HG02870 (cell line): Measurements from ENCODE around the gene CBARP.

Source experiments
- ATAC-seq: cut with Tn5 transposase; IDR thresholded peaks from one replicate; pipeline ENCODE4 v1.9.1; 2021; ENCODE audit warnings: mild to moderate bottlenecking, moderate library complexity; ENCODE audit not compliant: unreplicated experiment

CBARP gene

GRCh38 chr19:1241417-1242095 lies 3.8 kb upstream of the CBARP start, which contains the start of gene ATP5F1D:
Gene ATP5F1D, plus strand, starts transcription at chr19:1241751. Its CDS starts 100 bp downstream, at chr19:1241851.
- peak; percentile 45 for ATAC-seq

- no peak for ATAC-seq
Measured at GRCh38 chr19:1240925-1241324, 3.1 kb upstream of the CBARP start.

- no peak for ATAC-seq
Measured at GRCh38 chr19:1239796-1240737, 2.3 kb upstream of the CBARP start.

GRCh38 chr19:1239420-1239795 lies 1.6 kb upstream of the CBARP start:
- ATAC-seq: no peak

- ATAC-seq: no peak
Measured at GRCh38 chr19:1238369-1239303, 831 bp upstream of the CBARP start.

GRCh38 chr19:1237027-1237659 lies 662 bp downstream of the CBARP start:
- no peak for ATAC-seq

GRCh38 chr19:1236576-1236975 lies 1.2 kb downstream of the CBARP start:
- no peak for ATAC-seq

GRCh38 chr19:1235625-1236538 lies 1.9 kb downstream of the CBARP start:
- no peak for ATAC-seq

- ATAC-seq: no peak
Measured at GRCh38 chr19:1234955-1235380, 2.8 kb downstream of the CBARP start.

- ATAC-seq: no peak
Measured at GRCh38 chr19:1234051-1234954, 3.5 kb downstream of the CBARP start.

GRCh38 chr19:1233115-1233667 lies 4.6 kb downstream of the CBARP start:
- ATAC-seq: no peak

- no peak for ATAC-seq
Measured at GRCh38 chr19:1232652-1233072, 5.1 kb downstream of the CBARP start.

- ATAC-seq: no peak
Measured at GRCh38 chr19:1231729-1232637, 5.8 kb downstream of the CBARP start.

GRCh38 chr19:1230783-1231489 lies 6.9 kb downstream of the CBARP start:
- ATAC-seq: no peak

- no peak for ATAC-seq
Measured at GRCh38 chr19:1229924-1230782, 7.7 kb downstream of the CBARP start.
